Omental fat pad (tissue), 4 donors: ENCODE measurements around the gene RAB23. TPM values are rescaled to one million over a fixed set of nuclear protein-coding genes. Genes with fewer than 3 reads are reported as not detected.
A peak's percentile ranks its signal among the peaks of the same experiment; 100 is the strongest.

Experiments
- ATAC-seq: fragments of 150-250 bp; one replicate; pipeline ENCODE4 v1.9.1; 2016; ENCODE audit warnings: mild to moderate bottlenecking, moderate library complexity; ENCODE audit not compliant: low FRiP score
- DNase-seq: peaks from one replicate; pipeline ENCODE4 v3.0.0-alpha.2; 2019; ENCODE audit warnings: low spot score
- CTCF ChIP-seq, 3 donors: fragments of 450-650 bp; IDR thresholded peaks; one replicate each; pipeline ENCODE4 v1.5.1; 2016 to 2017; ENCODE audit warnings: antibody characterized with exemption in 3 of 3, mild to moderate bottlenecking in 3 of 3, moderate library complexity in 2 of 3
- total RNA-seq, 4 donors: library from RNA; depleted of rRNA; stranded (reverse); fragments of >200 nt; gene quantifications; one replicate each; pipeline ENCODE4 v1.1.0, GENCODE V29; 2016

Gene RAB23
- total RNA-seq: 10 to 100 TPM in 1 of 4 donors, 1 to 10 TPM in 3; 3.0 to 10.6 (median 7.5) TPM

GRCh38 chr6:57221936-57222742 is at the start of gene RAB23:
RAB23 (minus strand) TSS chr6:57222307; CDS start chr6:57210380, 11,927 bp downstream.
- TF ChIP-seq CTCF (IDR thresholded peaks at IDR 0.05): no peak
- peak; percentile 54 for DNase-seq
- ATAC-seq: peak; percentile 97

- ATAC-seq (no peak), DNase-seq (no peak)
- TF ChIP-seq CTCF (IDR thresholded peaks at IDR 0.05): no peak
These were observed 46.2 kb upstream of the RAB23 start for GRCh38 chr6:57268294-57268640.

- peak; percentile 88 for ATAC-seq
- TF ChIP-seq CTCF (IDR thresholded peaks at IDR 0.05): no peak
- DNase-seq: no peak
These were observed 45.6 kb upstream of the RAB23 start for GRCh38 chr6:57267586-57268293.

- no peak for TF ChIP-seq CTCF (IDR thresholded peaks at IDR 0.05)
- ATAC-seq: no peak
- DNase-seq: no peak
These were observed 43.7 kb upstream of the RAB23 start for GRCh38 chr6:57265755-57266221.

- ATAC-seq: no peak
- TF ChIP-seq CTCF (IDR thresholded peaks at IDR 0.05): no peak
- no peak for DNase-seq
These were observed 41.6 kb upstream of the RAB23 start for GRCh38 chr6:57263739-57264138.

GRCh38 chr6:57262901-57263694 is 41.0 kb upstream of the RAB23 start:
- no peak for DNase-seq
- peak; percentile 30 for ATAC-seq
- TF ChIP-seq CTCF (IDR thresholded peaks at IDR 0.05): no peak
